Mesenchymal stem cell (in vitro differentiated cells and primary cell): ENCODE measurements around the gene RPH3AL.

Source experiments
- DNase-seq: peaks from one replicate; pipeline ENCODE4 v3.0.0-alpha.2; 2013
- H2AFZ ChIP-seq: one replicate; pipeline ENCODE4 v1.6.1; 2013; ENCODE audit warnings: low read depth, mild to moderate bottlenecking, control low read depth, inconsistent platforms, low read length, moderate library complexity
- H2AK5ac ChIP-seq: 2 replicates; pipeline ENCODE4 v1.6.1; 2013; ENCODE audit warnings: low read length, moderate library complexity, mild to moderate bottlenecking, inconsistent platforms; ENCODE audit not compliant: severe bottlenecking
- H2BK120ac ChIP-seq: one replicate; pipeline ENCODE4 v1.6.1; 2013; ENCODE audit warnings: low read depth, mild to moderate bottlenecking, inconsistent platforms, low read length, moderate library complexity
- H2BK12ac ChIP-seq, 2 experiments: one replicate each; pipeline ENCODE4 v1.6.1; 2013; ENCODE audit warnings: inconsistent platforms in 2 of 2, low read length in 2 of 2, mild to moderate bottlenecking in 2 of 2, moderate library complexity in 2 of 2, control low read depth in 1 of 2
- H2BK15ac ChIP-seq: one replicate; pipeline ENCODE4 v1.6.1; 2013; ENCODE audit warnings: mild to moderate bottlenecking, low read depth, inconsistent platforms; ENCODE audit not compliant: poor library complexity, severe bottlenecking
- H2BK5ac ChIP-seq: 2 replicates; pipeline ENCODE4 v1.6.1; 2013; ENCODE audit warnings: low read depth, mild to moderate bottlenecking, low read length, control low read depth, inconsistent platforms; ENCODE audit not compliant: poor library complexity, severe bottlenecking
- H3K14ac ChIP-seq, 2 experiments: one replicate each; pipeline ENCODE4 v1.6.1; 2013; ENCODE audit warnings: inconsistent platforms in 2 of 2, low read length in 2 of 2, control low read depth in 1 of 2, mild to moderate bottlenecking in 1 of 2, moderate library complexity in 1 of 2
- H3K18ac ChIP-seq, 2 experiments: one replicate each; pipeline ENCODE4 v1.6.1; 2013; ENCODE audit warnings: inconsistent platforms in 2 of 2, low read length in 2 of 2, control low read depth in 1 of 2, low read depth in 1 of 2, mild to moderate bottlenecking in 1 of 2
- H3K23ac ChIP-seq, 2 experiments: one replicate each; pipeline ENCODE4 v1.6.1; 2013; ENCODE audit warnings: inconsistent platforms in 2 of 2, low read length in 2 of 2, mild to moderate bottlenecking in 2 of 2, moderate library complexity in 2 of 2, control low read depth in 1 of 2
- H3K27ac ChIP-seq: 2 replicates; pipeline ENCODE4 v1.5.1; 2013; ENCODE audit warnings: mild to moderate bottlenecking, moderate library complexity, low read length, control low read depth, inconsistent platforms; ENCODE audit not compliant: poor library complexity, severe bottlenecking
- H3K27me3 ChIP-seq, 2 experiments: 2 replicates each; pipeline versions ENCODE4 v1.6.1 to v1.7.0; 2013; ENCODE audit warnings: low read length in 2 of 2, mild to moderate bottlenecking in 2 of 2, moderate library complexity in 2 of 2, control low read depth in 1 of 2, inconsistent platforms in 1 of 2; ENCODE audit not compliant: control insufficient read depth in 1 of 2, insufficient read depth in 1 of 2
- H3K36me3 ChIP-seq, 2 experiments: 2 replicates each; pipeline versions ENCODE4 v1.6.1 to v1.7.0; 2013; ENCODE audit warnings: low read length in 2 of 2, control low read depth in 1 of 2, inconsistent platforms in 1 of 2, low read depth in 1 of 2, mild to moderate bottlenecking in 1 of 2; ENCODE audit not compliant: insufficient read depth in 2 of 2, control insufficient read depth in 1 of 2
- H3K4ac ChIP-seq, 2 experiments: one replicate each; pipeline ENCODE4 v1.6.1; 2013; ENCODE audit warnings: inconsistent platforms in 2 of 2, low read length in 2 of 2, mild to moderate bottlenecking in 2 of 2, moderate library complexity in 2 of 2, control low read depth in 1 of 2, low read depth in 1 of 2
- H3K4me1 ChIP-seq: 2 replicates; pipeline ENCODE4 v1.6.1; 2013; ENCODE audit warnings: low read depth, low read length, control low read depth; ENCODE audit not compliant: control insufficient read depth, insufficient read depth
- H3K4me2 ChIP-seq: 2 replicates; pipeline ENCODE4 v1.6.1; 2013; ENCODE audit warnings: low read length, mild to moderate bottlenecking, inconsistent platforms; ENCODE audit not compliant: poor library complexity, severe bottlenecking
- H3K4me3 ChIP-seq, 2 experiments: 2 replicates each; pipeline versions ENCODE4 v1.5.1 to v1.7.0; 2013; ENCODE audit warnings: low read length in 2 of 2, mild to moderate bottlenecking in 2 of 2, control low read depth in 1 of 2, low read depth in 1 of 2; ENCODE audit not compliant: insufficient read depth in 1 of 2
- H3K79me1 ChIP-seq: replicated peaks from 2 replicates; pipeline ENCODE4 v1.6.1; 2013; ENCODE audit warnings: mild to moderate bottlenecking, control low read depth, low read length, inconsistent platforms; ENCODE audit not compliant: poor library complexity, severe bottlenecking
- H3K9ac ChIP-seq: 2 replicates; pipeline ENCODE4 v1.7.0; 2013; ENCODE audit warnings: mild to moderate bottlenecking, low read length, moderate library complexity
- H3K9me3 ChIP-seq: 2 replicates; pipeline ENCODE4 v1.7.0; 2013; ENCODE audit warnings: mild to moderate bottlenecking, low read length; ENCODE audit not compliant: control insufficient read depth
- H4K8ac ChIP-seq: one replicate; pipeline ENCODE4 v1.6.1; 2013; ENCODE audit warnings: inconsistent platforms, mild to moderate bottlenecking, low read length, moderate library complexity
- H4K91ac ChIP-seq: one replicate; pipeline ENCODE4 v1.6.1; 2013; ENCODE audit warnings: mild to moderate bottlenecking, low read length, inconsistent platforms
- WGBS: methylation state at CpG from one replicate; pipeline ENCODE4 v1.1.7; 2013; ENCODE audit warnings: mixed read lengths; 5-methylcytosine and 5-hydroxymethylcytosine counted together

Gene RPH3AL

GRCh38 chr17:379531-380465 lies 27.2 kb upstream of the RPH3AL start:
- H4K8ac ChIP-seq = no peak overlapping the region
- H2AK5ac ChIP-seq = no peak overlapping the region
- H2BK120ac ChIP-seq = no peak overlapping the region
- no peak overlapping the region for H4K91ac ChIP-seq
- peaks cover 24% of the 10 kb centered on the region for H3K4me1 ChIP-seq
- no peak overlapping the region for H3K23ac ChIP-seq
- no peak for DNase-seq
- peaks cover 0 to 6% of the 10 kb centered on the region in 2 experiments for H3K36me3 ChIP-seq
- no peak overlapping the region for H3K9ac ChIP-seq
- H2BK5ac ChIP-seq = no peak overlapping the region
- no peak overlapping the region for H3K14ac ChIP-seq
- no peak overlapping the region for H2AFZ ChIP-seq
- no peak overlapping the region for H3K4me2 ChIP-seq
- H3K79me1 ChIP-seq = peaks cover 1% of the 10 kb centered on the region
- no peak overlapping the region for H3K4me3 ChIP-seq
- H2BK15ac ChIP-seq = no peak overlapping the region
- 93% methylated on average over 28 of the region's 28 CpGs for WGBS
- no peak overlapping the region for H3K4ac ChIP-seq
- no peak overlapping the region for H3K27ac ChIP-seq
- H3K27me3 ChIP-seq = peaks cover 0 to 44% of the 10 kb centered on the region in 2 experiments
- no peak overlapping the region for H3K18ac ChIP-seq
- no peak overlapping the region for H2BK12ac ChIP-seq
- H3K9me3 ChIP-seq = no peaks in the 10 kb centered on the region

GRCh38 chr17:378068-378467 lies 25.5 kb upstream of the RPH3AL start:
- Histone ChIP-seq H2AK5ac (no peak overlapping the region), H3K4me1 (peaks cover 12% of the 10 kb centered on the region), H2BK120ac (peak overlapping the region; percentile 15), H3K4me2 (no peak overlapping the region), H3K18ac (no peak overlapping the region), H2BK5ac (no peak overlapping the region), H3K27me3 (peaks cover 0 to 30% of the 10 kb centered on the region in 2 experiments), H3K9me3 (no peaks in the 10 kb centered on the region), H3K4ac (no peak overlapping the region), H3K4me3 (no peak overlapping the region), H3K23ac (no peak overlapping the region), H3K14ac (no peak overlapping the region), H2BK15ac (no peak overlapping the region), H3K79me1 (peaks cover 1% of the 10 kb centered on the region), H3K27ac (no peak overlapping the region), H3K9ac (no peak overlapping the region), H3K36me3 (peaks cover 0 to 6% of the 10 kb centered on the region in 2 experiments), H2AFZ (no peak overlapping the region), H4K8ac (no peak overlapping the region), H4K91ac (no peak overlapping the region), H2BK12ac (no peak overlapping the region)
- WGBS = 81% methylated on average over 5 of the region's 5 CpGs
- no peak for DNase-seq

GRCh38 chr17:376936-377863 lies 24.6 kb upstream of the RPH3AL start:
- peaks cover 0 to 6% of the 10 kb centered on the region in 2 experiments for H3K36me3 ChIP-seq
- 42% methylated on average over 10 of the region's 14 CpGs for WGBS
- no peak overlapping the region for H2AK5ac ChIP-seq
- H3K79me1 ChIP-seq = peaks cover 1% of the 10 kb centered on the region
- H2BK5ac ChIP-seq = no peak overlapping the region
- no peak overlapping the region for H2BK15ac ChIP-seq
- peak; percentile 66 for DNase-seq
- H4K91ac ChIP-seq = peak overlapping the region; percentile 70
- H3K27ac ChIP-seq = no peak overlapping the region
- no peak overlapping the region for H3K23ac ChIP-seq
- no peak overlapping the region for H3K9ac ChIP-seq
- peak overlapping the region in 1 of 2 experiments; percentile 10 for H2BK12ac ChIP-seq
- peak overlapping the region in 1 of 2 experiments; percentile 46 for H3K4ac ChIP-seq
- H3K4me2 ChIP-seq = no peak overlapping the region
- H3K27me3 ChIP-seq = peaks cover 0 to 24% of the 10 kb centered on the region in 2 experiments
- H2BK120ac ChIP-seq = no peak overlapping the region
- H2AFZ ChIP-seq = no peak overlapping the region
- H3K18ac ChIP-seq = peak overlapping the region; percentile 52 to 71
- H3K9me3 ChIP-seq = no peaks in the 10 kb centered on the region
- no peak overlapping the region for H4K8ac ChIP-seq
- H3K4me1 ChIP-seq = peaks cover 6% of the 10 kb centered on the region
- no peak overlapping the region for H3K4me3 ChIP-seq
- H3K14ac ChIP-seq = no peak overlapping the region
